AG04449 (cell line): Measurements from ENCODE around the gene NOL7.

ENCODE experiments used
- CTCF ChIA-PET: fragments of 350-600 bp; formaldehyde crosslinking; extraction: SDS; loops from one replicate; lab custom pipeline; 2021; ENCODE audit warnings: antibody characterized with exemption; lab: Yijun Ruan, JAX
- POLR2A ChIA-PET: fragments of 400-600, 350-600 bp; formaldehyde crosslinking; extraction: SDS; loops from one replicate; lab custom pipeline; 2020; ENCODE audit warnings: antibody characterized with exemption, inconsistent platforms; lab: Yijun Ruan, JAX
- DNase-seq: peaks from one replicate; pipeline ENCODE4 v3.0.0-alpha.2; 2010; ENCODE audit warnings: low read depth, low spot score
- H3K4me3 ChIP-seq: 2 replicates; pipeline ENCODE4 v1.5.1; 2011; ENCODE audit warnings: low read depth, mild to moderate bottlenecking, control low read depth, low read length
- CTCF ChIP-seq: IDR thresholded peaks from one replicate; pipeline ENCODE4 v1.5.1; 2011; ENCODE audit warnings: mild to moderate bottlenecking, moderate library complexity, low read length, control low read depth, inconsistent platforms; ENCODE audit not compliant: insufficient read depth; ENCODE audit errors: missing control alignments

NOL7 gene

GRCh38 chr6:13660273-13660672 lies 45.1 kb downstream of the NOL7 start:
- no peak for TF ChIP-seq CTCF
- ChIA-PET POLR2A (no interaction called here), CTCF (interaction anchor here (1.1 kb wide), 1 partner anchor 11 kb away, joined by 3 read pairs; no protein-coding TSS in a partner anchor)
- H3K4me3 ChIP-seq: no peak overlapping the region
- no peak for DNase-seq

GRCh38 chr6:13660893-13661292 lies 45.8 kb downstream of the NOL7 start:
- ChIA-PET POLR2A (no interaction called here), CTCF (interaction anchor here (1.1 kb wide), 1 partner anchor 12 kb away, joined by 3 read pairs; no protein-coding TSS in a partner anchor)
- DNase-seq: no peak
- no peak overlapping the region for H3K4me3 ChIP-seq
- no peak for TF ChIP-seq CTCF

- POLR2A ChIA-PET: no interaction called here
- H3K4me3 ChIP-seq: no peak overlapping the region
- no peak for TF ChIP-seq CTCF
- CTCF ChIA-PET: interaction anchor here (1.0 to 1.1 kb wide), 2 partner anchors 9 to 30 kb away, joined by 3 read pairs; no protein-coding TSS in a partner anchor
- DNase-seq: no peak
Measured at GRCh38 chr6:13661647-13662046, 46.5 kb downstream of the NOL7 start.

GRCh38 chr6:13662651-13663334 lies 47.7 kb downstream of the NOL7 start:
- POLR2A ChIA-PET: no interaction called here
- no peak for TF ChIP-seq CTCF
- CTCF ChIA-PET: interaction anchor here (0.6 to 1.1 kb wide), 2 partner anchors 10 to 181 kb away, joined by 3 read pairs; no protein-coding TSS in a partner anchor
- no peak overlapping the region for H3K4me3 ChIP-seq
- DNase-seq: no peak

- TF ChIP-seq CTCF: no peak
- ChIA-PET CTCF (no interaction called here), POLR2A (no interaction called here)
- DNase-seq: no peak
- H3K4me3 ChIP-seq: no peak overlapping the region
Measured at GRCh38 chr6:13663986-13664385, 48.9 kb downstream of the NOL7 start.

- DNase-seq: no peak
- no peak overlapping the region for H3K4me3 ChIP-seq
- POLR2A ChIA-PET: no interaction called here
- CTCF ChIA-PET: no interaction called here
- no peak for TF ChIP-seq CTCF
Measured at GRCh38 chr6:13664703-13665352, 49.7 kb downstream of the NOL7 start.
